ENCODE data around the gene ST6GALNAC3.
A peak's percentile ranks its signal among the peaks of the same experiment; 100 is the strongest.

Gene ST6GALNAC3

GRCh38 chr1:76580206-76580605 lies 505.7 kb downstream of the ST6GALNAC3 start:
- in situ Hi-C loops (cut with MboI; ENCODE audit: low pct_unique_long_range_greater_than_20kb, low sequenced_read_pairs) = no loop called here
- DNase-seq = no peak

GRCh38 chr1:76581712-76582111 lies 507.2 kb downstream of the ST6GALNAC3 start:
- DNase-seq = no peak
- in situ Hi-C loops (cut with MboI; ENCODE audit: low pct_unique_long_range_greater_than_20kb, low sequenced_read_pairs) = no loop called here

GRCh38 chr1:76583235-76583868 lies 508.8 kb downstream of the ST6GALNAC3 start:
- in situ Hi-C loops (cut with MboI; ENCODE audit: low pct_unique_long_range_greater_than_20kb, low sequenced_read_pairs) = no loop called here
- DNase-seq = no peak

GRCh38 chr1:76583875-76584477 lies 509.4 kb downstream of the ST6GALNAC3 start:
- DNase-seq = no peak
- in situ Hi-C loops (cut with MboI; ENCODE audit: low pct_unique_long_range_greater_than_20kb, low sequenced_read_pairs) = no loop called here

- no peak for DNase-seq
- in situ Hi-C loops (cut with MboI; ENCODE audit: low pct_unique_long_range_greater_than_20kb, low sequenced_read_pairs) = no loop called here
These were observed 511.6 kb downstream of the ST6GALNAC3 start for GRCh38 chr1:76585980-76586674.

- DNase-seq = no peak
- in situ Hi-C loops (cut with MboI; ENCODE audit: low pct_unique_long_range_greater_than_20kb, low sequenced_read_pairs) = no loop called here
These were observed 512.7 kb downstream of the ST6GALNAC3 start for GRCh38 chr1:76587212-76587611.

- in situ Hi-C loops (cut with MboI; ENCODE audit: low pct_unique_long_range_greater_than_20kb, low sequenced_read_pairs) = no loop called here
- DNase-seq = no peak
These were observed 516.9 kb downstream of the ST6GALNAC3 start for GRCh38 chr1:76591461-76591860.

GRCh38 chr1:76591963-76592362 lies 517.4 kb downstream of the ST6GALNAC3 start:
- in situ Hi-C loops (cut with MboI; ENCODE audit: low pct_unique_long_range_greater_than_20kb, low sequenced_read_pairs) = no loop called here
- DNase-seq = no peak

GRCh38 chr1:76593141-76593540 lies 518.6 kb downstream of the ST6GALNAC3 start:
- DNase-seq = no peak

GRCh38 chr1:76593618-76594017 lies 519.1 kb downstream of the ST6GALNAC3 start:
- no peak for DNase-seq
- in situ Hi-C loops (cut with MboI; ENCODE audit: low pct_unique_long_range_greater_than_20kb, low sequenced_read_pairs) = no loop called here

More at GRCh38 chr1:76593141-76593540, 518.6 kb downstream of the ST6GALNAC3 start:
- in situ Hi-C loops (cut with MboI; ENCODE audit: low pct_unique_long_range_greater_than_20kb, low sequenced_read_pairs) = no loop called here

- DNase-seq = no peak
- in situ Hi-C loops (cut with MboI; ENCODE audit: low pct_unique_long_range_greater_than_20kb, low sequenced_read_pairs) = no loop called here
These were observed 520.5 kb downstream of the ST6GALNAC3 start for GRCh38 chr1:76595024-76595423.

- in situ Hi-C loops (cut with MboI; ENCODE audit: low pct_unique_long_range_greater_than_20kb, low sequenced_read_pairs) = no loop called here
- DNase-seq = no peak
These were observed 526.9 kb downstream of the ST6GALNAC3 start for GRCh38 chr1:76601465-76601864.

GRCh38 chr1:76607717-76608116 lies 533.2 kb downstream of the ST6GALNAC3 start:
- in situ Hi-C loops (cut with MboI; ENCODE audit: low pct_unique_long_range_greater_than_20kb, low sequenced_read_pairs) = no loop called here

GRCh38 chr1:76611770-76612445 lies 537.4 kb downstream of the ST6GALNAC3 start:
- DNase-seq = no peak
- in situ Hi-C loops (cut with MboI; ENCODE audit: low pct_unique_long_range_greater_than_20kb, low sequenced_read_pairs) = no loop called here

More at GRCh38 chr1:76607717-76608116, 533.2 kb downstream of the ST6GALNAC3 start:
- DNase-seq = peak; percentile 1

GRCh38 chr1:76613886-76614285 lies 539.3 kb downstream of the ST6GALNAC3 start:
- no peak for DNase-seq
- in situ Hi-C loops (cut with MboI; ENCODE audit: low pct_unique_long_range_greater_than_20kb, low sequenced_read_pairs) = no loop called here

- DNase-seq = no peak
- in situ Hi-C loops (cut with MboI; ENCODE audit: low pct_unique_long_range_greater_than_20kb, low sequenced_read_pairs) = no loop called here
These were observed 540.9 kb downstream of the ST6GALNAC3 start for GRCh38 chr1:76615253-76616035.

GRCh38 chr1:76620371-76620770 lies 545.8 kb downstream of the ST6GALNAC3 start:
- no peak for DNase-seq
- in situ Hi-C loops (cut with MboI; ENCODE audit: low pct_unique_long_range_greater_than_20kb, low sequenced_read_pairs) = no loop called here

- in situ Hi-C loops (cut with MboI; ENCODE audit: low pct_unique_long_range_greater_than_20kb, low sequenced_read_pairs) = no loop called here
- DNase-seq = no peak
These were observed 548.4 kb downstream of the ST6GALNAC3 start for GRCh38 chr1:76622774-76623528.
